Tibial artery (tissue), 4 donors: ENCODE measurements around the gene TRIM21.

Source experiments
- DNase-seq, 2 donors: peaks; one replicate each; pipeline ENCODE4 v3.0.0-alpha.2; 2019
- H3K27ac ChIP-seq, 2 donors: fragments of 200-600 bp; sonication (generic) in 1 of 2; 1 replicate in 1 of 2; 2 replicates in 1 of 2; pipeline ENCODE4 v1.5.1; 2018 to 2019; ENCODE audit warnings: mild to moderate bottlenecking in 1 of 2
- H3K27me3 ChIP-seq, 2 donors: fragments of 200-600 bp; sonication (generic) in 1 of 2; one replicate each; pipeline versions ENCODE4 v1.5.1 to v1.6.0; 2016 to 2019
- H3K36me3 ChIP-seq, 3 donors: fragments of 200-600 bp; sonication (generic) in 2 of 3; one replicate each; pipeline ENCODE4 v1.5.1; 2016 to 2019; ENCODE audit warnings: mild to moderate bottlenecking in 2 of 3
- H3K4me1 ChIP-seq, 4 donors: fragments of 200-600 bp; sonication (generic) in 2 of 4; 1 replicate in 3 of 4; 2 replicates in 1 of 4; pipeline ENCODE4 v1.5.1; 2016 to 2019
- H3K4me3 ChIP-seq, 2 donors: fragments of 200-600 bp; sonication (generic) in 1 of 2; 1 replicate in 1 of 2; 2 replicates in 1 of 2; pipeline ENCODE4 v1.5.1; 2018 to 2019; ENCODE audit warnings: mild to moderate bottlenecking in 2 of 2
- H3K9me3 ChIP-seq, 3 donors: fragments of 200-600 bp; sonication (generic) in 1 of 3; one replicate each; pipeline ENCODE4 v1.5.1; 2016 to 2019
- intact Hi-C: fragments of 100-400 bp; cut with DNase I; formaldehyde crosslinking; loops from one replicate; pipeline ENCODE4 v1.15.0; 2023; ENCODE audit warnings: low total_unique reads
- TF ChIP-seq, protein P1 (sequence below), 2 experiments: fragments of 200-600 bp in 1 of 2; fragments of 450-650 bp in 1 of 2; IDR thresholded peaks; one replicate each; pipeline ENCODE4 v1.5.1; 2017 to 2019; ENCODE audit warnings: antibody characterized with exemption in 2 of 2, mild to moderate bottlenecking in 1 of 2, moderate library complexity in 1 of 2

TRIM21 gene

DNA sequence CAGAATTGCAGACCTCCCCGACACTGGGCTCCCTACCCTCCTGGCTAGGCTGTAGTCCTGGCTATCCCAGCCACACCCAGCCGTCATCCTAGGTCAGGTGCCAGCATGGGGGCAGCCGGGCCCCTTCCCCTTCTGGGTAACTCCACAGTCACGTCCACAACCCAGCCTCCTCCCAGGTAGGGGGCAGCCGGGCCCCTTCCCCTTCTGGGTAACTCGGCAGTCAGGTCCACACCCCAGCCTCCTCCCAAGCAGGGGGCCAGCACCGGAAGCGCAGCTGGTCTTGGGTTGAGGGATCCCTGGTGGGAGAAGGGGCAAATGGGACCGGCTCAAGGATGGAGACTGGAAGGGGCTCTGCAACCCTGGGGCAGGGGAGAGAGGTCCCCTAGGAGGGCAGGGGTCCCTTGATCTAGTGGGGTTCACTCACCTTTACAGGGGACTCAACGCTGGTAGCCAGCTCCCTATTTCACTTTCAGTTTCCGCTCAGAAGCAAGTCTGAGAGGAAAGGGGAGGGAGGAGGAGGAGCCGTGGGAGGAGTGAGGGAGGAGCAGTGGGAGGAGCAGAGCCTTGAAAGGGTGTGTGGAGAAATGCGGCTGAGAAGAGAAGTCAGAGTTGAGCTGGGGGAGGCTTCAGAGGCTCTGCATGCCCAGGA lies at the start of gene TRIM21:
TRIM21 (minus strand) TSS at position 494 of the 649 bp plus-strand sequence. CDS start 3,293 bp downstream, outside the sequence.
- Histone ChIP-seq H3K27ac (peak within 1 kb of the TSS; percentile 80 to 82), H3K4me3 (peak within 1 kb of the TSS; percentile 72 to 75), H3K36me3 (peaks cover 19 to 21% (median 20%) of the 10 kb centered on the region in 3 donors), H3K27me3 (no peaks in the 10 kb centered on the region), H3K9me3 (no peaks in the 10 kb centered on the region), H3K4me1 (peaks cover 0 to 6% (median 0%) of the 10 kb centered on the region in 4 donors)
- DNase-seq = peak; percentile 86 to 91
- TF ChIP-seq, protein P1, sequence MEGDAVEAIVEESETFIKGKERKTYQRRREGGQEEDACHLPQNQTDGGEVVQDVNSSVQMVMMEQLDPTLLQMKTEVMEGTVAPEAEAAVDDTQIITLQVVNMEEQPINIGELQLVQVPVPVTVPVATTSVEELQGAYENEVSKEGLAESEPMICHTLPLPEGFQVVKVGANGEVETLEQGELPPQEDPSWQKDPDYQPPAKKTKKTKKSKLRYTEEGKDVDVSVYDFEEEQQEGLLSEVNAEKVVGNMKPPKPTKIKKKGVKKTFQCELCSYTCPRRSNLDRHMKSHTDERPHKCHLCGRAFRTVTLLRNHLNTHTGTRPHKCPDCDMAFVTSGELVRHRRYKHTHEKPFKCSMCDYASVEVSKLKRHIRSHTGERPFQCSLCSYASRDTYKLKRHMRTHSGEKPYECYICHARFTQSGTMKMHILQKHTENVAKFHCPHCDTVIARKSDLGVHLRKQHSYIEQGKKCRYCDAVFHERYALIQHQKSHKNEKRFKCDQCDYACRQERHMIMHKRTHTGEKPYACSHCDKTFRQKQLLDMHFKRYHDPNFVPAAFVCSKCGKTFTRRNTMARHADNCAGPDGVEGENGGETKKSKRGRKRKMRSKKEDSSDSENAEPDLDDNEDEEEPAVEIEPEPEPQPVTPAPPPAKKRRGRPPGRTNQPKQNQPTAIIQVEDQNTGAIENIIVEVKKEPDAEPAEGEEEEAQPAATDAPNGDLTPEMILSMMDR (IDR thresholded peaks at IDR 0.05) = no peak
- intact Hi-C loops = no loop called here

DNA sequence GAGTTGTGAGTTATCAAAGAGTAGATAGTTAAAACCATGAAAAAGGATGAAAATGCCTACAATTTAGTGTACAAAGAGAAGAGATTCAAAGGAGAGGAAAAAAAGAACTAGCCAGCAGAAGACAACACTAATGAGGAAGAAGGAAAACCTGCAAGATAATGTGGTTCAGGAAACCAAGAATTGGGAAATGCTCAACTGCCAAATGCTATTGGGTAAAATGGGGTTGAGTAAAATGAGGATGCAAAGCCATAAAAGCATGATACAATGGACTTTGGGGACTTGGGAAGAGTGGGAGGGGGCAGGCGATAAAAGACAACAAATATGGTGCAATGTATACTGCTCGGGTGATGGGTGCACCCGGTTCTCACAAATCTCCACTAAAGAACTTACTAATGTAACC lies 48.0 kb upstream of the TRIM21 start:
- H3K36me3 ChIP-seq = no peaks in the 10 kb centered on the region
- no peak overlapping the region for H3K4me3 ChIP-seq
- H3K27me3 ChIP-seq = no peaks in the 10 kb centered on the region
- no peak overlapping the region for H3K27ac ChIP-seq
- no peaks in the 10 kb centered on the region for H3K9me3 ChIP-seq
- no peaks in the 10 kb centered on the region for H3K4me1 ChIP-seq
- intact Hi-C loops = no loop called here
- no peak for DNase-seq
- TF ChIP-seq, protein P1 (IDR thresholded peaks at IDR 0.05) = no peak

DNA sequence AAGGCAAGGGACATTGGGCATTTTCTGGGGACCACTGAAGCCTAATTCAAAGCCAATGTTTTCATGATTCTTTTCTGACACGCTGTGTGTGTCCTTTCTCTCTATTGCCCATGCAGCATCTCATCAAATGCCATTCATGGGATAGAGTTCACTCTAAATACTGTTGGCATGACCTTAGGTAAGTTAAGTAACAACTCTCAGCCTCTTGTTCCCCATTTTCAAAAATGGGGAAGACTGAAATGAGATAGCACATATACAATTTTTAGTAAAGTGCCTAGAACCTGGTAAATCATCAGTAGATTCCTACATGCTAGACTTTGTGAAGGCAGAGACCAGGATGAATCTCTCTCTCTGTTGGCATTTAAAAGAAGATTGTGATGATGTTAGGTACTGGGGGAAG lies 42.9 kb upstream of the TRIM21 start:
- no peak for DNase-seq
- no peak overlapping the region for H3K4me3 ChIP-seq
- intact Hi-C loops = no loop called here
- H3K9me3 ChIP-seq = no peaks in the 10 kb centered on the region
- no peaks in the 10 kb centered on the region for H3K4me1 ChIP-seq
- no peaks in the 10 kb centered on the region for H3K36me3 ChIP-seq
- TF ChIP-seq, protein P1 (IDR thresholded peaks at IDR 0.05) = no peak
- no peaks in the 10 kb centered on the region for H3K27me3 ChIP-seq
- H3K27ac ChIP-seq = no peak overlapping the region

DNA sequence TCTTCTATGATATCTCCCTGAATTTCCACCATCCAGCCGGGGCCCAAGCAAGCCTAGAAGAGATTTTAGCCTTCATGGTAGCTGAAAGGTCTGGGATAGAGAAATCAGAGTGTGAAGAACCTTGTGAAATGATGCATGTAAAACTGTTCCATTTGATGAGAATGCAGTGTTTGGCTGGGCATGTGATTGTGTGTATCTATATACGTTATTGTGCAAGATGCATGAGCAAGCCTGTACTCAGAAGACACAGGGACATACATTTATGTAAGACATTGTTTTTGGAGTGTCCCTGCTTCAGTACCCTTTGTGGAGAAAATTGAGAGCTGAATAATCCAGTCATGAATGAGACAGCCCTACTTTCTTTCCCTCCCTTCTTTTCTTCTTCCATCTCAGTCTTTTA lies 40.4 kb upstream of the TRIM21 start:
- intact Hi-C loops = no loop called here
- H3K4me1 ChIP-seq = no peaks in the 10 kb centered on the region
- no peak overlapping the region for H3K27ac ChIP-seq
- no peaks in the 10 kb centered on the region for H3K9me3 ChIP-seq
- TF ChIP-seq, protein P1 (IDR thresholded peaks at IDR 0.05) = no peak
- no peaks in the 10 kb centered on the region for H3K36me3 ChIP-seq
- no peak for DNase-seq
- H3K4me3 ChIP-seq = no peak overlapping the region
- no peaks in the 10 kb centered on the region for H3K27me3 ChIP-seq

DNA sequence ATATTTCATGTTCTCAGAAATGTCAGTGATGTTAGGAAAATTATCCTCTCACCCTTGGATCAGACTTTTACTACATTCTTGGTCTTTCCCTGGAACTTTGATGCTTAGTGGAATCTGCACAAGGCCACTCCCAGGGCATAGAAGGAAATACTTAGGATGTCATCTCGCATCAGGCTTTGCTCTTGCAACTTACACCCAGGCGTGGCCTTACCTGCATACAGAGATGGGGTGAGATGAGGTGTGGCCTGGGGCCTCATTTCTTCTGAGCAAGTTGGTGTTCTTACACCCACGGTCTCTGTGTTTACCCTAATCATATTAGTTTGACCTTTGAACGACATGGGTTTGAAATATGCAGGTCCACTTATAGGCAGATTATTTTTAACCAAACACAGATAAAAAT lies 36.5 kb upstream of the TRIM21 start:
- no peak for DNase-seq
- H3K9me3 ChIP-seq = no peaks in the 10 kb centered on the region
- no peaks in the 10 kb centered on the region for H3K27me3 ChIP-seq
- no peaks in the 10 kb centered on the region for H3K4me1 ChIP-seq
- H3K27ac ChIP-seq = no peak overlapping the region
- intact Hi-C loops = no loop called here
- TF ChIP-seq, protein P1 (IDR thresholded peaks at IDR 0.05) = no peak
- H3K4me3 ChIP-seq = no peak overlapping the region
- no peaks in the 10 kb centered on the region for H3K36me3 ChIP-seq
